Breast epithelium (tissue), 4 donors: ENCODE measurements around the gene ABTB1. TPM values are rescaled to one million over a fixed set of nuclear protein-coding genes. Genes with fewer than 3 reads are reported as not detected.

Source experiments
- DNase-seq, 2 donors: peaks; one replicate each; pipeline ENCODE4 v3.0.0-alpha.2; 2019; ENCODE audit warnings: low spot score in 2 of 2
- H3K27ac ChIP-seq, 2 donors: fragments of 200-600 bp; sonication (generic) in 1 of 2; one replicate each; pipeline ENCODE4 v1.5.1; 2016 to 2019; ENCODE audit warnings: mild to moderate bottlenecking in 1 of 2
- H3K27me3 ChIP-seq, 2 donors: fragments of 200-600 bp; sonication (generic) in 1 of 2; one replicate each; pipeline versions ENCODE4 v1.5.1 to v1.6.0; 2017 to 2019; ENCODE audit warnings: control low read depth in 1 of 2, mild to moderate bottlenecking in 1 of 2
- H3K36me3 ChIP-seq: fragments of 200-600 bp; one replicate; pipeline ENCODE4 v1.5.1; 2019
- H3K4me1 ChIP-seq, 2 donors: fragments of 200-600 bp; sonication (generic); one replicate each; pipeline ENCODE4 v1.5.1; 2016 to 2019; ENCODE audit warnings: control low read depth in 1 of 2
- H3K4me3 ChIP-seq, 3 donors: fragments of 200-600 bp; sonication (generic); 1 replicate in 2 of 3; 2 replicates in 1 of 3; pipeline ENCODE4 v1.5.1; 2016 to 2019; ENCODE audit warnings: mild to moderate bottlenecking in 3 of 3, moderate library complexity in 2 of 3
- H3K9me3 ChIP-seq, 2 donors: fragments of 200-600 bp; sonication (generic) in 1 of 2; one replicate each; pipeline ENCODE4 v1.5.1; 2016 to 2019; ENCODE audit warnings: control low read depth in 1 of 2
- POLR2A ChIP-seq: fragments of 450-650 bp; IDR thresholded peaks from one replicate; pipeline ENCODE4 v1.6.1; 2016; ENCODE audit warnings: antibody characterized with exemption, mild to moderate bottlenecking, moderate library complexity
- POLR2AphosphoS5 ChIP-seq, 3 donors: sonication (generic); formaldehyde crosslinking; IDR thresholded peaks; one replicate each; pipeline ENCODE4 v1.6.1; 2017; ENCODE audit warnings: antibody characterized with exemption in 3 of 3
- intact Hi-C: fragments of 100-400 bp; cut with DNase I; formaldehyde crosslinking; loops from one replicate; pipeline ENCODE4 v1.15.1; 2023; ENCODE audit warnings: low total_unique reads
- total RNA-seq, 3 donors: library from RNA; depleted of rRNA; stranded (reverse); fragments of >200 nt; gene quantifications; one replicate each; pipeline ENCODE4 v1.1.0, GENCODE V29; 2016
- TF ChIP-seq, protein P1 (sequence below), 3 donors: fragments of 450-650 bp; IDR thresholded peaks; one replicate each; pipeline ENCODE4 v1.5.1; 2016 to 2017; ENCODE audit warnings: antibody characterized with exemption in 3 of 3, mild to moderate bottlenecking in 3 of 3, moderate library complexity in 3 of 3

The ABTB1 gene
- total RNA-seq, 3 donors from 2014 or later, result 32.0 to 43.6 (median 40.2) TPM

- Histone ChIP-seq H3K27me3 (no peaks in the 10 kb centered on the region), H3K4me3 (no peak overlapping the region), H3K9me3 (no peaks in the 10 kb centered on the region), H3K4me1 (no peaks in the 10 kb centered on the region), H3K27ac (no peak overlapping the region), H3K36me3 (no peaks in the 10 kb centered on the region)
- no peak for DNase-seq
- intact Hi-C loops, result no loop called here
- no peak for TF ChIP-seq POLR2A
- TF ChIP-seq POLR2AphosphoS5 (IDR thresholded peaks at IDR 0.05), result no peak
- TF ChIP-seq, protein P1, sequence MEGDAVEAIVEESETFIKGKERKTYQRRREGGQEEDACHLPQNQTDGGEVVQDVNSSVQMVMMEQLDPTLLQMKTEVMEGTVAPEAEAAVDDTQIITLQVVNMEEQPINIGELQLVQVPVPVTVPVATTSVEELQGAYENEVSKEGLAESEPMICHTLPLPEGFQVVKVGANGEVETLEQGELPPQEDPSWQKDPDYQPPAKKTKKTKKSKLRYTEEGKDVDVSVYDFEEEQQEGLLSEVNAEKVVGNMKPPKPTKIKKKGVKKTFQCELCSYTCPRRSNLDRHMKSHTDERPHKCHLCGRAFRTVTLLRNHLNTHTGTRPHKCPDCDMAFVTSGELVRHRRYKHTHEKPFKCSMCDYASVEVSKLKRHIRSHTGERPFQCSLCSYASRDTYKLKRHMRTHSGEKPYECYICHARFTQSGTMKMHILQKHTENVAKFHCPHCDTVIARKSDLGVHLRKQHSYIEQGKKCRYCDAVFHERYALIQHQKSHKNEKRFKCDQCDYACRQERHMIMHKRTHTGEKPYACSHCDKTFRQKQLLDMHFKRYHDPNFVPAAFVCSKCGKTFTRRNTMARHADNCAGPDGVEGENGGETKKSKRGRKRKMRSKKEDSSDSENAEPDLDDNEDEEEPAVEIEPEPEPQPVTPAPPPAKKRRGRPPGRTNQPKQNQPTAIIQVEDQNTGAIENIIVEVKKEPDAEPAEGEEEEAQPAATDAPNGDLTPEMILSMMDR (IDR thresholded peaks at IDR 0.05), result no peak
These were observed 46.6 kb downstream of the ABTB1 start for GRCh38 chr3:127719369-127719768.

GRCh38 chr3:127720161-127720823 lies 47.5 kb downstream of the ABTB1 start:
- DNase-seq, result no peak
- Histone ChIP-seq H3K4me3 (no peak overlapping the region), H3K27ac (peak overlapping the region in 1 of 2 donors; percentile 32), H3K4me1 (no peaks in the 10 kb centered on the region), H3K27me3 (no peaks in the 10 kb centered on the region), H3K9me3 (no peaks in the 10 kb centered on the region), H3K36me3 (no peaks in the 10 kb centered on the region)
- no peak for TF ChIP-seq POLR2AphosphoS5 (IDR thresholded peaks at IDR 0.05)
- TF ChIP-seq, protein P1 (IDR thresholded peaks at IDR 0.05), result no peak
- TF ChIP-seq POLR2A, result no peak
- intact Hi-C loops, result no loop called here

- H3K36me3 ChIP-seq, result no peaks in the 10 kb centered on the region
- H3K9me3 ChIP-seq, result no peaks in the 10 kb centered on the region
- H3K4me3 ChIP-seq, result no peak overlapping the region
- intact Hi-C loops, result no loop called here
- no peaks in the 10 kb centered on the region for H3K27me3 ChIP-seq
- no peak for DNase-seq
- peak overlapping the region in 1 of 2 donors; percentile 35 for H3K27ac ChIP-seq
- TF ChIP-seq, protein P1 (IDR thresholded peaks at IDR 0.05), result no peak
- no peak for TF ChIP-seq POLR2AphosphoS5 (IDR thresholded peaks at IDR 0.05)
- TF ChIP-seq POLR2A, result no peak
- H3K4me1 ChIP-seq, result no peaks in the 10 kb centered on the region
These were observed 48.5 kb downstream of the ABTB1 start for GRCh38 chr3:127720985-127721935.

DNA sequence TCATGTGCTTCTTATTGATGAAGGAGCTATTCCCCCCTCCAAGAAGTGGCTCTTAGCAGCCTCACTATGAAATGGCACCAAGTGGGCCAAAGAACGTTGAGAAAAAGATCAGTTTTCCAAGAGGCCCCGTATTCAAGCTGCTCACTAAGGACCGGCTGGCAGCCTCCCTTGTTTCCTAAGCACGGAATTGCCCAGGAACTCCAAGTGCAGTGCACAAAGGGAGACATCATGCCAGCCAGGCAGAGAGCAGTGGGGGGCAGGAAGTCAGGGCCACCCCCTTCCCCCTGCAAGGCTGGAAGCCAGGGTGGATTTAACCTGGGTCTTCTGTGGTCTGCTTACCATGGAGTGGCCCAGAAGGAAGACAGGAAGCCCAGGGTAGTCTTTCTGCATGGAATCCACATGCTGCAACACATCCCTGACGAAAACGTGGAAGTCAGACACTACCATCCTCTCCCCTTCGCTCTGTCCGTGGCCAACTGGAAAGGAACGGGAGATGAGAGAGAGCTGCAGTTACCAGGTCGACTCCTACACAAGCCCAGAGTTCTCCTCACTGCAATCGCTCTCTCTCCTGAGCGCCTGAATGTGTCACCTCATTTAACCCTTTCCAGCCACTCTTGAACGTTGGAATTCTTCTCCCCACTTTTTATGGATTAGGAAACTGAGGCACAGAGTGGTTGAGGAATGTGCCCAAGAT lies 49.5 kb downstream of the ABTB1 start:
- Histone ChIP-seq H3K4me1 (no peaks in the 10 kb centered on the region), H3K27me3 (no peaks in the 10 kb centered on the region), H3K4me3 (no peak overlapping the region), H3K9me3 (no peaks in the 10 kb centered on the region), H3K27ac (peak overlapping the region in 1 of 2 donors; percentile 44), H3K36me3 (no peaks in the 10 kb centered on the region)
- DNase-seq, result no peak
- TF ChIP-seq POLR2A (no peak), POLR2AphosphoS5 (IDR thresholded peaks at IDR 0.05) (no peak)
- TF ChIP-seq, protein P1 (IDR thresholded peaks at IDR 0.05), result no peak
- intact Hi-C loops, result no loop called here
